ENCODE data around the gene TTYH3. TPM values are rescaled to one million over a fixed set of nuclear protein-coding genes. Genes with fewer than 3 reads are reported as not detected.
A peak's percentile ranks its signal among the peaks of the same experiment; 100 is the strongest.

TTYH3 gene
- total and polyA plus RNA-seq, 9 of the 15 experiments (the other 6 are each of a cell fraction or from before 2014, with no cell fraction given), result 0.01 to 5.5 (median 1.1) TPM

- no peaks in the 10 kb centered on the region for H4K20me1 ChIP-seq (replicated peaks; ENCODE audit: control insufficient read depth, insufficient read depth, low read length)
- POLR2A ChIA-PET, result interaction anchor here (1.0 kb wide), 1 partner anchor 13 kb away, joined by 4 read pairs; no protein-coding TSS in a partner anchor
- H3K4me2 ChIP-seq (ENCODE audit: insufficient read depth, low read length), result no peak overlapping the region
- no peaks in the 10 kb centered on the region for H3K9me1 ChIP-seq (ENCODE audit: control insufficient read depth, insufficient read depth, low read length)
- peaks cover 27 to 69% of the 10 kb centered on the region in 2 experiments; a peak in 4 of 5 replicates for H3K4me1 ChIP-seq (replicated peaks in 1 of 2; ENCODE audit: control insufficient read depth in 2 of 2, insufficient read depth in 2 of 2, low read length in 2 of 2)
- no TSS peak for BruUV-seq (replicated peaks)
- H3K9me3 ChIP-seq (replicated peaks; ENCODE audit: control insufficient read depth, insufficient read depth, low read depth, low read length), result no peaks in the 10 kb centered on the region
- peaks cover 0 to 8% of the 10 kb centered on the region in 2 experiments; a peak in 3 of 5 replicates for H3K27me3 ChIP-seq (ENCODE audit: control insufficient read depth in 2 of 2, insufficient read depth in 2 of 2, low read length in 2 of 2)
- H3K36me3 ChIP-seq (ENCODE audit: control insufficient read depth, insufficient read depth, low read length), result no peaks in the 10 kb centered on the region
- H3K4me3 ChIP-seq, result no peak overlapping the region
- no peak for FAIRE-seq
- 49% methylated on average over 10 of the region's 12 CpGs for WGBS (ENCODE audit: insufficient coverage, low coverage, missing lambda C conversion rate)
- DNase-seq (ENCODE audit: extremely low read depth in 1 of 4, low spot score in 3 of 4), result no peak
- 0 out of 2 replicates have a peak overlapping the region, but pooled peaks have one; percentile 14 for H2AFZ ChIP-seq (ENCODE audit: low read depth, low read length)
- peak overlapping the region in 1 of 2 experiments; percentile 36; a peak in 2 of 4 replicates for H3K9ac ChIP-seq (ENCODE audit: insufficient read depth in 1 of 2, low read depth in 2 of 2, low read length in 2 of 2)
- in situ Hi-C loops (cut with MboI), result no loop called here
- H3K79me2 ChIP-seq (ENCODE audit: control insufficient read depth, insufficient read depth, low read length), result no peaks in the 10 kb centered on the region
- intact Hi-C loops (cut with micrococcal nuclease), result no loop called here
- no peak for ATAC-seq
- CTCF ChIA-PET (ENCODE audit: low intra/inter-chr PET ratio), result no interaction called here
- no peak overlapping the region for H3K27ac ChIP-seq (ENCODE audit: extremely low read depth, low read depth, low read length)
- TF ChIP-seq DNMT1 (IDR thresholded peaks at IDR 0.05), result no peak
- no peak for TF ChIP-seq FOXA3 (CRISPR knock-in tag; conservative IDR thresholded peaks at IDR 0.05 in 1 of 2, IDR thresholded peaks at IDR 0.05 in 1 of 2)
- TF ChIP-seq ZNF263 (CRISPR knock-in tag; IDR thresholded peaks at IDR 0.05; ENCODE audit: borderline replicate concordance), result peak; percentile 80
- no peak for TF ChIP-seq MAX (CRISPR knock-in tag; IDR thresholded peaks at IDR 0.05)
- TF ChIP-seq MYC (IDR thresholded peaks at IDR 0.05; ENCODE audit: low read depth, low read length), result no peak
- TF ChIP-seq MYC (CRISPR knock-in tag; IDR thresholded peaks at IDR 0.05; ENCODE audit: borderline replicate concordance, low read depth), result no peak
- TF ChIP-seq NFIC (IDR thresholded peaks at IDR 0.05), result peak; percentile 82
- TF ChIP-seq EGR1 (conservative IDR thresholded peaks at IDR 0.05), result no peak
Observed at GRCh38 chr7:2621948-2622640, 9.7 kb upstream of the TTYH3 start.
